Measurements from ENCODE around the gene ANK3.

Gene ANK3

DNA sequence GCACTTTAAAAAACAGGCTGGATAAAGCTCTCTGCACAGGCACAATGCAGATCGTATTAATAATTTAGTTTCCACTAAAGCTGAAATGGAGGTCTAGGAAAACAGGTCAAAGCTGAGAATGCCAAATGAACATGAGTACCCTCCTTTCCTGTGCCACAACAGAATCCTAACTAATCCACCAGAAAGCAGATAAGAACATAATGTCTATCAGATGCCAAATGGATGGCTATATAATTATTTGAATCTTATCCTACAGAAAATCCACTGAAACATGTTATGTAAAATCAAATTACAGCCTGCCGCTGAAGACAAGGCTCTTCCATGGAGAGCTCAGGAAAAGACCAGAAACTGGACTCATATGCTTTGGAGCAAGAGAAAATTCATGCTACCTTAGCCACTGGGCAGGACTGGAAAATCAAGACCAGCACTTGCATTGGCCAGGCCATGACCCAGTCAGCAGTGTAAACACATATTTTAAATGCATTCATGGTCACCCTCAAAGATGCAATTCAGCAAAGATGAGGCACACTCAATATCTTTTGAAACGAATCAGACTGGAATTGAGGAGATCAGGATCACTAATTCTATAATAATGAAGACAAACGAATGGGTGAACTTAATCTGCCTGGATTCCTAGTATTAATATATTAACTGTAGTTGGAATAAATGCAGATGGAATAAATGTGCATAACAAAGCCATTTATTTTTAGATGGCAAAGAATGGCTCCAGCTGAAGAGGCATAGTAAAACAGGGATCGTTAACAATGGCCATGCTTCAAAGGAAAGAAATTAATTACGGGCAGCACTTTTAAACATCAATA is 13.2 kb downstream of the ANK3 start:
- no peak for DNase-seq

DNA sequence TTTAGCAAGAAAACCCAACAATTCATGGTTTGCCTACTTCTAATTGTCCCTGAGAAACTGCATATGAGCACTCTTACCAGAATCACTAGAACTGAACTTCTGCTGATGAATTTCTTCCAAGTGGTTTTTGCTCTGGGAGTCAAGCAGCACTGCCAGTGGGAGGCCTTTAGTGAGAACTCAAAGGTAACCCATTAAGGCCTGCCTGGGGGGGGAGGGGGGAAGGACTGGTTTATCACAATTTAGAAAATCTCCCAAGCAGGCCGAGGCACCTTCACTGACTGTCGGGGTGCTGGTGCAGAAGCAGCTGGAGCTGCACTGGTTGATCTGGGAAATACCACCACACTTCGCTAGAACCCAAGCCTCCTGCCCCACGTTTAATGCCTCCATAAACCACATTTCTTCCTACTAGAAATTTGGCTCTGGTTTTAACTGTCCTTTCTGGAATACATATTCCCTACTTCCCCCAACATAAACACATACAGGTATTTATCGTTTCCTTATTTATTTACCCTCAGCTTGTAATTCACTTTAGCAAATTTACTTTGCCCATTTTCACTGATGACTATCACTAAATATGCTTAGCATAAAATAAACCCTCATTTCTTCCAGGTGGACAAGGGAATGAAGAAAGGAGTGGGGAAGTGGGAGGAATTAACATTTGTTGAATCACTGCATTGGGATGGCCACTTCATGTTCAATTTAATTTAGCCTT is 14.2 kb downstream of the ANK3 start:
- no peak for DNase-seq

DNA sequence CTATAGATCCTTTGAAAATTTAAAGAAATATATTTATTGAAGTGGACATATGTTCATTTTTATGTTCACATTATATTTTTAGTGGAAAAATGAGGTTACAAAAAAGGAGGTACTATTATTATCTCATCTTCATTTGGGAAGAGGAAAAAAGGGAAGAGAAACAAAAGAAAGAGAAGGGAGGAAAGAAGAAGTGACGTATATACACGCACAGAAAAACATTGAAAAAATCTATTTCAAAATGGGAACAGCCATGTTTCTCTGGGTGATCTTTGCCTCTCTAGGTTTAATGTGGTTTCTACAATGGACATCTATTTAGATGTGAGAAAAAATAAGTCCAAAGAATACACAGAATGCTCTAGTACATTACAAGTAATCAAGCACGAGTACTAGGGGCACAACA is 14.8 kb downstream of the ANK3 start:
- no peak for DNase-seq

DNA sequence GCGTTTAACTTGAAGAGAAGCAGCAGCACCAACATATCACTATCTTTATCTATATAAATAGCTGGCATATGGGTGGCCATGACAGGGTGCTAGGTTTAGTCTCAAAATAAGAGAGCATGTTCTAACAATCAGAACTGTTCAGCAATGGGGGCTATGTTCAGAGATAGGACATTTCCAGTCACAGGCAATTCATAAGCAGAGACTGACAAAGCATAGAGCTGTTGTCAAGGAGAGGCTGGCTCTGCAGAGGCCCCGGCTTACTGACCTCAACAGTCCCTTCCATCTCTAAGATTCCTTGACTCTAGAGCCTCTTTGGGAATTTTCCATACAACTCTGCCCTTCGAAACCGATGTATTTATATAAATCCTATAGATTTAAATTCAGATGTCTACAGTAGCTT is 17.2 kb downstream of the ANK3 start:
- DNase-seq = peak in 1 of 2 donors; percentile 40

DNA sequence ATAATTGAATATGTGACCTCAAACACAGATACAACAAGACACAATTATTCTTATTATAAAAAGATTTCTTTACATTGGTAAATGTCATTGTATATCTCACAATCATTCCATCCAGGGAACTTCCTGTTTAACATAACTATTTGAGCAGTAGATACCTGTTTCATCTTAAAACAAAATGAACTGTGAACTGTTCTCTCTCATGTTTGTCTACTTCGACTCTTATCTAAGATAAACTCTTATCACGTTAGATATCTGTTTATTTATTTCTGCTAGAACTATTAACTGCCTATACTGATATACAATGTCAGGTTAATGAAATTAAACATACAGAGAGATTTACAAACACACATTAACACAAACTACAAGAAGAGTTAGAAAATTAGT is 20.1 kb downstream of the ANK3 start:
- no peak for DNase-seq

DNA sequence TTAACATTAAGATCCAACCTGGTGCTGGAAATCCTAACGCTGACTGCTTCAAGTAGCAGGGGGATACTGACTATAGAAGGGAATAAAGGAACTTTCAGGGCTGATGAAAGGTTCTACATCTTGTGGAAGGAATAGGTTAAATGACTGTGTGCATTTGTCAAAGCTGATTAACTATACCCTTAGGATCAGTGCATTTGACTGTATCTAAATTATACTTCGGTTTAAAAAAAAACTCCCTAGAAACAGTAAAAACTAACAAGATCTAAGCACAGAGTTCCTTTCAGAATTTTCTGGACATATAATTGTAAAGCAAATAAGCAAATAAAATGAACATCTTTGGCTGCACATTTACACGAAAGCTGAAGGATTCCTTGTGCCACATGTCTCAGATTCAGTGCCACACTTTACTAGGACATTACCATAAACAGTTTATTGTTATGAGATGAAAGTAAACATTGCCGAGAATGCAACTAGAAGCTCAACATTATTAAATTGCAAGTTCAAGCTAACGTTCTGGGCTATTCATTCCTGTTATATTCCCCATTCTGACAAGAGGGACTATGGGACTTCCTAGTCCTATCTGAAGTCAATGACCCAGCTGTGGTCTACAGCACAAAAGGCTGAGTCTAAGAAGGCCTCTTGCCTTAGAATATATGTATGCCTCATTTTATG is 20.7 kb downstream of the ANK3 start:
- no peak for DNase-seq

DNA sequence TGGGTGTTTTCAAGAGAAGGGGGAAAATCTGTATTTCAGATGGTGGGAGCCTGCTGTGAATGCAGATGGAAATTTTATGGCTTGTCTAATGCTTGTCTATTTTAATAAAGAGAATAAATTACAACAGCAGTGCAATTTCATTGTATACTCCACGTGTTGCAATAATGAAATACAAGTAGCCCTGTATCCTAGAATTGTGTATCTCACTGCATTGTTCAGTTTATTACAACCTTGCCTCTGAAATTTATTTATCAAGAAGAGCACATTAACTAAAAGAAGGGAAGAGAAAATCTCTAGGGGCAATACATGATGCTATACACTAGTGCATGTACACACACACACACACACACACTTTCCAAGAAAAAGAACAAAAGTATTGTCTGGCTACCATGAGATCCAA is 21.8 kb downstream of the ANK3 start:
- DNase-seq = no peak

DNA sequence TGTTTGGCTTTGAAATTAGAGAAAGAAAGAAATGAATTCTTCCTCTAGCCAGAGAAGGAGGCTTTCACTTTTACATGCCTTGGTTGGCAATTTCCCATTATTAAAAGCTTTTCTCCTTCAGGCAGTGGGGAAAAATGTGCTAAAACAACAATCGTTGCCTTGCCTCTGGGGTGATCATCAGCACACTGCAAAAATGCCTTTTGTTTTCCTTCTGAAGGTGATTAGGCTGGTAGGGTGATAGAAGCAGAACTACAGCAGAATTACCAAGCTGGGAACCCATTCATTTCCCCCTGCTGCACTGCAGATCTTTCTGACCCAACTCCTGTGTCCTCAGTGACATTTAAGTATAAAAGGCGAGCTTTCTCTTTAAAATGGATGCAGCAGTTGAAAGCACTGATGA is 22.2 kb downstream of the ANK3 start:
- DNase-seq = no peak

DNA sequence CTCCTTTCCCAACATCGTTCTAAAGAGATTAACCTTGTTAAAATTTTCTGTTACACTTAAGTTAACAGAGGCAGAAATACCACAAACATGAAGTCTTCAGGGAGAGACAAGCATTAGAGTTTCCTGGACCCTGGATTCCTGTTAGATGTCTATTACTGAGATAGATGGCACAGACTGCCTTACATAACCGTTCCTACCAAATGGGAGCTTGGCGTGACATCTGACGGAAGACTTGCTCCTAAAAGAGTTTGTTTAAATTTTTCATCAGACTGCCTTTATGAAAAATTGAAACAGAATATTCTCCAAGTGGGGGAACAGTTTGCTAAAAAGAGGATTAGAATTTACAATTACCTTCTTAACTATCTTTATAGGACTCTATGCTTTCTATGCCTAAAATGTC is 22.7 kb downstream of the ANK3 start:
- peak in 1 of 2 donors; percentile 59 for DNase-seq

DNA sequence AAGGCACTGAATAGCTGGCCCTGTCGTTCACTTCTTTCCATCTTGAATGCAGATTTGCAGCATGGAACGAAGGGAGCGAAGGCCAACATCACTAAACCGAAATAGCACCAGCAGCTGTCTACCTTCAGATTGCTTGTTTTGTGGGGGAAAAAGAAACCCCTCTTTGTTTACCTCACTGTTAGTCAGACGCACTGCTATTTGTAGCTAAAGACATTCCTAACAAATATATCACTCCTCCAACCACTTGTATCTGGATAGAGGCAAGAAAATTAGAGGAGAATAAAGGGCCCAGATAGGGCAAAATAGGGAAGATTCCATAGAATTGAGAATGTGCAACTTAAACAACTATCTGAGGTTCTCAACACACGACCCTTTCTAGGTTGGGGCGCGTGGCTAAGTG is 26.5 kb downstream of the ANK3 start:
- no peak for DNase-seq

DNA sequence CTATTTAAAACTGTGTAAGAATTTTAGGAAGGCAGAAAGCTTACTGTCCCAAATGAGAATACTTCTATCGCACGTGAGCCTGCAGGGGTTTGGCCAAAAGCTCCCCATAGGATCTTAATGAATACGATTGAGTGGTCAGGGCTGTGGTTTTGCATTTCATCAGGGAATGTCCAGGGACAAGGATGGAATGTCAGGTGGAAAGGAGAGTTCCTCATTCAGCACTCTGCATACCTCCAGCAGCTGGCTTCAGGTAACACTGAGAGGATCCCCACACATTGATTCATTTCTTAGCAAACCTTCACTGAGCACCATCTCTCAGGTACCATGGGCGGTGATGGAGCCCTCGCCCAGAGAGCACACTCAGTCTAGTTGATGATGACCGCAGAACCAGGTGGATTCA is 27.2 kb downstream of the ANK3 start:
- no peak for DNase-seq

DNA sequence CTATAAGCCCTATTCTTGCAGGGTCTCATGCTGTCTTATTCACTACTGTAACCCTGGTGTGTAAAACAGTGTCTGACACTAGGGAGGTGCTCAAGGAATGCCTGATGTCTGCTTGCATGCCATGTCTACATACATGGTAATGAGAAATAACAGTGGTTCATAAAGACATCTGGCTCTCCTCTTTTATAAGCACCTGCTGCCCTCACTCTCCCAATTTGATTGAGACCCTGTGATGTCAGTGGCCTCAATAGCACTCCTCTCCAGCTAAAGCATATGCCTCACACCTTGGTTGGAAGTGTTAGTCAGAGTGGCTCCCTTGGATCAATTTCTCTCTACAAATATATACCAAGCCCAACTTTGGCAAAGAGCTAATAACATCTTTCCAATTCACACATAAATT is 30.6 kb downstream of the ANK3 start:
- no peak for DNase-seq

DNA sequence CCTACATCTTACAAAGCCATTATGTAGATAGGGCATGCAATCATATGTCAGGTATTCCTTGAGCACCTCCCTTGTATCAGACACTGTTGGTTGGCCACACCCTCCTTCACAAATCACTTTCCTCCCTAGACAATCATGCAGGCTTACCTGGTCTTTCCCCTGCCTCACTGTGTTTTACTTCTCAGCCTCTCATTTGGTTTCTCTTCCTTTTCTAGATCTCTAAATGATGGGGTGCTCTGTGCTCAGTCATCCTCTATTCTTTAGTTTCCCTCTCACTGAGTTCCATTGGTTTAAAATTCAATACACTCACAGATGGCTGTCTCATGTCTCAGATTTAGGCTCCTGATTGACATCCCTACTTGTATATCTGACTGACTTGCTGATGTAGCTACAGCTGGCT is 31.4 kb downstream of the ANK3 start:
- no peak for DNase-seq

DNA sequence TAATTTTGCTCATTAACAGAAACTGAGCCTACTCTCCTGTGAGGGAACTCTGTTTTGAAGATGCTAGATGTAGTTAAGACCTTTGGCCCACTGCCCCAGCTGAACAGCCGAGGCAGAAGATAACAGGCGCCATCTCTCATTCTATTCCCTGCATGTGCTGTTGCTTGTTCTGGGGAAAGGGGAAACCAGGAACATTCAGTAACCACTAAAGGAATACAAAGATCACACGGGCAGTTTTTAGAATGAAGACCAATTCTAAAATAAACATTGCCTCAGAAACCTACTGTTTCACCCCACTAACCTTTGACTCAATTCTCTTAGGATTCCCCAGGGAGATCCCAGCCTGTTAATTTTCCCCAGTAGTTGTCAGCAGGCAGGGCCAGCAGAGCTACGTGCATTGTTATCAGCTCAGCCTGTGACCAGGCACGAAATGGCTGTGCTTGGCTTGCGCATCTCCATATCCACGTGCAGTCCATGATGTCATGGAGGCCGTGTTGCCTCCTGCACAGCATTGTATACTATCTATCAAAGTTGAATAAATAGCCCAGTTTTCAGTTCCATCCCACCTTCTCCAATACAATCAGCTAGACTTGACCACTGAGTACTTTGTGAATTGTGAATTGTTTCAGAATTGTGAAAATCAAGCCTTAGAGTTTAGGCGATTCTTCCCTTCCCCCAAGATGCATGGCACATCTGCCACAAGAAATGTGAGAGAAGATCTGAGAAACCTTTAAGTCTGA is 36.0 kb downstream of the ANK3 start:
- DNase-seq = peak; percentile 66 to 82

DNA sequence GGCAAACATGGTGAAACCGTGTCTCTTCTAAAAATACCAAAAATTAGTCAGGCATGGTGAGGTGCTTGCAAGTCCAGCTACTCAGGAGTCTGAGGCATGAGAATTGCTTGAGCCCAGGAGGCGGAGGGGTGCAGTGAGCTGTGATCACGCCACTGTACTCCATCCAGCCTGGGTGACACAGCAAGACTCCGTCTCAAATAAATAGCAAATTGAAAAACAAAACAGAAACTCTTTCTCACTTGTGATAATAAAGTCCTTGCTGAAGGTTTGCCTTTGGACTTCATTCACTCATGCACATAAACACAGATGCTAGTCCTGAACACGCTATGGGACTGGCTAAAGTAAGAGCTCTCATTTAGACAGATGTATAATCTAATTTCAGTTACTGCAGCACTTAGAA is 37.6 kb downstream of the ANK3 start:
- no peak for DNase-seq

DNA sequence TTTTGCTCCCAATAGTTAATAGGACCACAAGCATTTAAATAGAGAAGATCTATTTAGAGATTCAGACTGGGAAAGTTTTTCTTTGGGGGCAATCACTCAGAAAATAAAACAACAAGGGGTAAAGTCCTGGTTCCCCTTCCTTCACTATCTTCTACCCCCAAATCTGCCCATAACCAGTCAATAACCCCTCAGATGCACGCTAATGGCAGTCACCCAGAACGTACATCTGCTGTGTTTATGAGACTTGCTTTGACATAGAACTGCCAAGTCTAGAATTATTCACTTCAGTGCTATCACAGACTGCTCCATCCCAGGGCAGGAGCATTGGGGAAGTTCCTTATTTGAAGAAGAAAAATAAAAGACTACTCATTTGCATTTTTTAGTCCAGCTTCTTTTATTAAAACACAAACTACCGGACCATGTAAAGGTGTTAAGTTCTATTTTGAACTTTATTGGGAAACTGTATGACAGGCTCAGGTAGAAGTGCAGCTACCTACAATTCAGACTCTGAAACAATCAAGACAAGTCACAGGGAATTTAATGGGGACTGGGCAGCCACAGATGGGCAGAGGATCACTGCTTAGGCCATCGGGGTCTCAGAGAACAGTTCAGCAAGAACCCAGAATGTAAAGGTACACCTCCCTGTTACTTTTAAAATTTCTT is 38.4 kb downstream of the ANK3 start:
- DNase-seq = no peak

DNA sequence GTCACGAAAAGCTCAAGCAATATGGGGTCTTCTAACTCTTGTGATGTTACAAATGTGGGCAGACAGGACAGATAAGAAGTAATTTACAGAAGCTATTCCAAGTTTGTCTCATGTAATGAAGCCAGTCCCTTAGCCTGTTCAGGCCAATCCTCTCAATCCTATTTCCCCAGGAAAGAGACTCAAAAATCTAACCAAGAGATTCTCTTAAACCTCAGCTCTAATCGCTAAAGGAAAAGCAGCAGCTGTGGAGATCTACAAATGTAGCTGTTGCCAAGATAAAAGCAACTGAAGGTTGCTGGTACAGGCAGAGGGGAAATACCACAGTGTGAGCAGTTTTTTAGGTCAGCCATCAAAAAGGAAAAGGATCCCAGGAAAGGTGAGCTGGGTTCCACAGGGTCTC is 39.3 kb downstream of the ANK3 start:
- no peak for DNase-seq

DNA sequence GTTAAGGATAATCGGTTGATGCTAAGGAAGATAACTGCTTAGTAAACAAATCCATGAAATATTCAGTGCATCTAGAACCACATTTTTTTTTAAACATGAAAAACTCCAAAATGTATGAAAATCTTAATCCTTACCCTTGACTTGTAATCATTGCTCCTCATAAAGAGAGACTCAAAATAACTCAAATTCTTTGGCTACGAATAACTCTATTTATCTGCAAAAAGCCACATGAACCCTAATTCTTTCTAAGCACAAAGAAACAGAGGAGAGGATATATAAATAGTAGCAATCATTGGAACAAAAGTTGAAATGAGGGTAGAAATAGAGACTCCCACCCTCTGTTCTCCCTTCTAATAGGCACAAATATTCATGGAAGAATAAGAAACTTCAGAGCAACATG is 40.2 kb downstream of the ANK3 start:
- no peak for DNase-seq

DNA sequence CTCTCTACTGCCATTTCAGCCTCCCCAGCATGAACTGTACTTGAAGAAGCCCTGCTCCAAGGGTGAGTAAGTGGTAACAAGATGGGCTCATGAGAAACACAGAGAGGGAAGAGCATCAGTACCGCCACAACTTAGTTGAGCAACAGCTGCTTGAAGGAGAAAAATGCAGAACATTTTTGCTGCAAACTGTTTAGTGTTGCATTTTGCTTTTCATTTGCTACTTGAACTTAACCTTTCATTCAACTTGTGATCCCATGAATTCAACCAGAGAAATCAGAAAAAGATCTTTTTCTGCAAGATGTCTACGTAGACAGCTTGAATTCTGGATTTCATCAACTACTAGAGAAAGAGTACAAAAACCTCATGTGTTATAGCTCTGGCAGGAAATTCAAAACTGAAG is 40.7 kb downstream of the ANK3 start:
- DNase-seq = no peak

DNA sequence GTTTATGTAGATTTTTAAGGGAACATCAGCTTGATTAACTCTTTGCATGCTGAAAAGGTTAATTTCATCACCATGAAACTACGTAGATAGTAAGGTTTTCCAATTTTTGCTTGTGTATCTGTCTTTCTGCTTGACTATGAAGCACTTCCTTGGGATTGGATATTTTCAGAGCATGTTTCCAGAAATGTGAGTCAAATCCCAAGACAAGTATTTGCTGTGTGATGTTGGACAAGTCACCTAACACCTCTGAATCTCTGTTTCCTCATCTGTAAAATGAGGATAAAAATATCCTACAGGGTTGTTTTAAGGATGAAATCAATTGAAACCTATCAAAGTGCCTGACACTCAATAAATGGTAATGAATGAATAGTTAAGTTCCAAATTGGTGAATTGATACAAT is 42.4 kb downstream of the ANK3 start:
- no peak for DNase-seq

DNA sequence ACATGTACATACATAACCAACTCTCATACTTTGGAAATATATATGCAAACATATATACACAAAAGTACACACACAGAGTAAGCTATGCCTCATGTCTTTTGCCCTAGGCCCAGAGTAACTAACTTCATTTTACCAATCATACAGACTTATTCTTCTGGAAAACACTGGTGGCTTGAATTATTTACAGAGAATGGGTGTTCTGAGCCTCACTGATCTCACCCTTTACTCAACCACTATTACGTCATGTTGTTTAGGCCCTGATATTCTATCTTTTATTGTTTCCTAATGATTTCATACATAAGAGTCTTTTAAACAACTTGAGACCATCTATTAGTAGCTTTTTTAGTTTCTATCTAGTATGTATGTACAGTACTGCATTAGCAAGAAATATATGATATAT is 43.0 kb downstream of the ANK3 start:
- peak in 1 of 2 donors; percentile 55 for DNase-seq

DNA sequence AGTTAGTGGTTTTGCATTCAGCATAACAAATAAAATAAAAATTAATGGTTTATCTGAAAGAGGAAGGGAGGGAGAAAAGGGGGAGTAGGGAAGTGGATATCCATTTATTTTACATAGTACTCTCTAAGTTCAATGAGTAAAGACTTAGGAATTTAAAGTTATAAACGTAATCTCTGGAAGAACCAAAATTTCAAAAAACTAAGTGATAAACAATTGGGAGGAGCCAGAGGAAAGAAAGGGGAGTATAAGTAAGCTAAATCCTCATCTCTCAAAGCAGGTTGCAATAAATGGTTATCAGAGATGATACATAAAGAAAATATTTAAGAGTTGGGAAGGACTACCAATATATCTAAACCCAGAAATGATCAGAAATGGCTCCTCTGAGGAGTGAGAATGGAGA is 46.4 kb downstream of the ANK3 start:
- no peak for DNase-seq

DNA sequence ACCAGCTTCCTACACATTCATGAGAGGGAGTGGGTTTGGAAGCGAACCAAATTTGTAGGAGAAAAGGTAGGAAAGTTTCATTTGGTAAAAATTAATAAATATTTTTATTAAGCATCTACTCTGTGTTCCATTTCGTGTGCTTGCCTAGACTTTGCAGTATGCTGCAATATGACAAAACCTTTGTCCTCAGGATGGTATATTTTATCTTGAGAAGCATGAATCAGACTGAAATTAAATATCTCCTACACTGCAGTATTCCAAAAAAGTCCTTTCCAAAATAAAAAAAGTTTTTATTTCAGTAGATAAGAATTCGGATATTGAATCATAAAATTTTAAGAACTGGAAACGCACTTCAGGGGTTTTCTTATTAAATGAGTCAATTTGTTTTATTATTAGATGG is 47.7 kb downstream of the ANK3 start:
- no peak for DNase-seq

Measured in hippocampal formation (tissue), 2 donors.